Measurements from ENCODE around the gene MYH13.

GRCh38 chr17:10360578-10360977 lies 12.2 kb downstream of the MYH13 start:
- TF ChIP-seq POLR2A (IDR thresholded peaks at IDR 0.05) (no peak), CTCF (IDR thresholded peaks at IDR 0.05) (no peak)

Measured in lower leg skin (tissue), 3 donors.